HG02759 (cell line): ENCODE results near the gene CA14.
"Not testable (repeated sequence)": the region's sequence is repeated elsewhere in the genome, so short reads cannot be mapped to it uniquely, and the experiment has no call there.

Experiments
- ATAC-seq: cut with Tn5 transposase; IDR thresholded peaks from one replicate; pipeline ENCODE4 v1.9.1; 2021; ENCODE audit warnings: mild to moderate bottlenecking, moderate library complexity; ENCODE audit not compliant: unreplicated experiment

CA14 gene

GRCh38 chr1:150280138-150280707, 22.6 kb downstream of the CA14 start:
- no peak for ATAC-seq

DNA sequence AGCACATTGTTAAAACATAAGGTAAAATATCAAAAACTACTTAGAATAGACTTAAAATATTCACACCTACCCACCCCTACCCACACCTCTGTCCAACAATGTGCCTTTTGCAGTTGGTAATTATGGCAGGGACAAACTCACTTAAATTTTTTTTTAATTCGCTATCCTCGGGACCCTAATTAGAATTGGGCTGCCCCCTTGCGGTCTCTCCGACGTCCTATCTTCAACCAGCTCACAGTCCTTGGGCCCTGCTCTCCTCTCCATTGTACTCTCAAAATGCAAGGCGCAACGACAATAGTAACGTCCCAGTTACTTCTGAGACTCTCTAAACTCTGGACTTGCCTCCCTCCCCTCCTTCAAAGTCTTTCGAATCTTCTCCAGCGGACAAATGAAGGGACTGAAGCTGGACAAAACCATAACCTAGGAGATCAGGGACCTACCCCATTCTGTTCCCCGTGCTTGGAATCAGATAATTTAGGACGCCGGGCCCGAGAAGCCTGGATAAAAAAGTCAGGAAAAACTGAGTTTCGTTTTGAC, 23.7 kb downstream of the CA14 start:
- no peak for ATAC-seq

- peak; percentile 79 for ATAC-seq
Observed at GRCh38 chr1:150281758-150282557, 24.4 kb downstream of the CA14 start, which contains the start of gene CIART. Gene CIART (plus strand): TSS chr1:150282554. CDS start chr1:150283268, 714 bp downstream.

DNA sequence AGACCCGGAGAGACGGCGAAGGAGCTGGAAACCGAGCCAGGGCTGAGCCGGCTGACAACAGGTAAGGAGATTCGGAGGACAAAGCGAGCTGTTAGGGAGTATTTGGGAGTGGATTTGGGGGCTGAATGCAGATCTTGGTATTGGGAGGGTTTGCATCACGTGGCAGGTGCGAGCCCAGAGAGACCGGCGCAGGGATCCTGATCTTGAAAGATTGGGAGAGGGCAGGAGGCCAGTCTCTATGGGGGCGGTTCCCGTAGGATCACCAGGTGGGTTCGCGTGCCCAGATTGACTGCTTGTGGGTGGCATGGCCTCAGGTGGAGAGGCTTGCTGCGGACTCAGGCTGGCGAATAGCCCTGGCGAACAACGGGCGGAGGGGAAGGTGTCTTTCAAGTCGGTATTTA, 25.0 kb downstream of the CA14 start:
- peak; percentile 6 for ATAC-seq

GRCh38 chr1:150283260-150283659, 25.7 kb downstream of the CA14 start:
- ATAC-seq: no peak

DNA sequence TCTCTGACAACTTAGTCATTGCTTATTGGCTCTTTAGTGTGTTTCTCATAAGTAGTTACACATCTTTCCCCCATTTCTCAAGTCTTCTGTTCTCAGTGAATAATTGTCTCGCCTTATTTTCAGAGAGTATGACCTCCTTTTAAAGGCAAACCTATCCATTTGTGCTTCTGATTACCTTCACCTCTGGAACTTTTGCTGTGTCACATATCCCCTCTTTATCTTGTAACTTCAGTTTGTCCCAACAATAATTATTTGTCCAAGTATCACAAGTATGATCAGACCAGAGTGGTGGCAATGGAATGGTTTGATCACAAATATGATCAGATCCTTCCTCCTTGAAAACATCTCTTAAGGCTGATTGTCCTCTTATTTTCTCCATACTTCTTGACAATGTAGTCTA, 30.8 kb downstream of the CA14 start:
- no peak for ATAC-seq

DNA sequence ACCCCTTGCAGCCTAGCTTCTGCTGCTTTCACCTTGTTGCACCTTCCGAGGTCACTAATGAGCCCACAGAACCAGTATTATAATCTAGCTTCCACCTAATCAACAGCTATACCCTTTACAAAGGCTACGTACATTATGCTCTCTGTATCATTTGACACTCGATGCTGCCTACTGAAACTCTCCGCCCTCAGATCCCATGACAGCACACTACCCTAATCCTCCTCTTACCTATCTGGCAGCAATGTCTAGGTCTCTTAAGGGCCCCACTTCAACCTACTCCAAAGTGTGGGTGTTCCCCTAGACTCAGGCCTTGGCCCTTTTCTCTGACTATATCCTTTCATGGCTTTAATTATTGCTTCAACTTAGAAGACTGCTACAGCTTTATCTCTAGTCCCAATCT, 31.2 kb downstream of the CA14 start:
- no peak for ATAC-seq

DNA sequence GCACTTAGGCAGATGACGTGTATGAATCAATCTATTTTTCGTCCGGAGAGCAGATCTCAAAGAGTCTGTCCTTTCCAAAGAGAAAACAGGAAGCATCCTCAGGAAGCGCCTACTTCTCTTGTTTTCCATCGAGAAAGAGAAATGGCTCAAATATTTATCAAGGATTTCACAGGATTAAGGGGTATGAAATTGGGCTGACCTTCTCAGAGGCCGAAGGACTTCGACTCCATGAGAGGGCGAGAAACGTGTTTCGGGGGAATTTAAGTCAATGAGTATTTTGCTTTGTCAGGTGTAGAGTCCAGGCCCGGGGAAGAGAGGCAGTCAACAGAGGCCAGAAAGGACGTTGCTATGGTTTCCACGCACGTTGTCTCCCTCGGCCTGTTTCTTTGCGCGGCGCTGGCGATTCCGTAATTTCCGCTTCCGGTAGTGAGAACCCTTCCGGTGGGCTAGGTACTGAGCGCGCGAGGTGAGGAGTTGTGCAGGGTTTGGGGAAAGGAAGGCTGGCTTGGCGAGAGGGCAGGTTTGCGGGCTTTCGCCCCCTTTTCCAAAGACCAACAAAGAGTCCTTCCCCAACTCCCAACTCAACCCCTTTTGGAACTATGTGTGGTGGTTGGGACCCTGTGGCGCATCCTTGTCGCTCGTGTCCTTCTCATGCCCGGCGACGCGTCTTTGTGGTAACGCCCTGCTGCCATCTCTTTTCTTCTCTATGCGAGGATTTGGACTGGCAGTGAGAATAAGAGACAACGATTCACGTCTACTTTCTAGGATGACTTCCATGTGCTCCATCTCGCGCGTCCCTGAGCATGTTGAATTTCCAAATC, 36.1 kb downstream of the CA14 start, which contains the start of gene MRPS21:
TSS of gene MRPS21 (plus strand) at position 429 of the 821 bp plus-strand sequence. CDS start 506 bp downstream, outside the sequence.
- peak; percentile 99 for ATAC-seq

- ATAC-seq: no peak
Observed at GRCh38 chr1:150295476-150295875, 37.9 kb downstream of the CA14 start.

DNA sequence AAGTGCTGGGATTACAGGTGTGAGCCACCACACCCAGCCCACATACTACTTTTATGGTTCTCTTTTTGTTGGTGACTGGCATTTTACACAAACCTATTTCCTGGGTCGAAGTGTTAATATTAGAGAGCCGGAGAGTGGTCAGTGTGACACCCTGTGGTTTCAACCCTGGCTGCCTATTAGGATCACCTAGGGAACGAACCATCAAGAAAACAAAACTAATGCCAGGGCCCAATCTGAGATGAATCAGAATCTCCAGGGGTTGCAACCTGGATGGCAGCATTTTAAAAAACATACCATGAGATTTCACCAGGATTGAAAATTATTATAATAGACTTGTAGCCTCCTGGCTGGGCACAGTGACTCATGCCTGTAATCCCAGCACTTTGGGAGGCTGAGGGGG, 42.1 kb downstream of the CA14 start:
- no peak for ATAC-seq

DNA sequence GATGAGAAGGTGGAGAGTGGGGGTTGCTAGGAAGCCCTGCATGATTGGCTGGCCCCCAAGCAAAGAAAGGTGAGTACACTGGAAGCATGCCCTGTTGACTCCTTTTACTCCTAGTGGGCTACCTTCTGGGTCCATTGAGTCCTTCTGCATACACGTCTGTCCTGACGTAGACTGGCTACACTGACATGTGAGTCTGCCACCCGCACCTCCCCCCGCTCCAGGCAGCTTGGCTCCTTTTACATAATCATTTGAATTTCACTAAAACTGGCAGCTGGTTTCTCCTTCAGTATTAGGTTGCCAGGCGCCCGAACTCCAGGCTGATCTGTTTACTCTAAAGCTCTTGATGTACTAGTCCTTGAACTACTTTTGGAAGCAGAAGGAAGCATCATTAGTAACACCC, 44.8 kb downstream of the CA14 start:
- no peak for ATAC-seq

- no peak for ATAC-seq
Observed at GRCh38 chr1:150302902-150303301, 45.3 kb downstream of the CA14 start.

- ATAC-seq: not testable (repeated sequence)
Observed at GRCh38 chr1:150308585-150308984, 51.0 kb downstream of the CA14 start.

GRCh38 chr1:150309758-150310508, 52.4 kb downstream of the CA14 start:
- ATAC-seq: no peak

- no peak for ATAC-seq
Observed at GRCh38 chr1:150311762-150312161, 54.2 kb downstream of the CA14 start.
